HG03139 (cell line): ENCODE data around the gene TMEM190.
"Not testable (repeated sequence)": the region's sequence is repeated elsewhere in the genome, so short reads cannot be mapped to it uniquely, and the experiment has no call there.

Experiments
- ATAC-seq: cut with Tn5 transposase; IDR thresholded peaks from one replicate; pipeline ENCODE4 v1.9.1; 2021; ENCODE audit not compliant: unreplicated experiment

TMEM190 gene

DNA sequence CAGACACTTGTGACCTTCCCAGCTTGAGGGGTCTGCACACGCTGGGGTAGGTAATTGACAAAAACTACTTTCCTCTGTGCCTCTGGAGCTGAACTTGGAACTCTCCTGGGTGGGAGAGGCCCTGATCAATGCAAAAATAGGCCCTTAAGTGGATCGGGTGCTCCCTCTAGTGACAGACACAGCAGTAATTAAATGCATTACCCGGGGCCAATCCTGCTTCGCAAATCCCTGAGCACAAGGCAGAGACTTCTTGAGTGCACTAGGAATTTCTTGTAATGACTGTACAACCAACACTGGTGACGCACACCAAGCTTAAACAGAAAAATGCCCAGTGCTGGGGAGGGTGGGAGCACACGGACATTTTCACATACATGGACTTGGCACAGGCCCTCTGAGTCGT, 41.6 kb downstream of the TMEM190 start:
- ATAC-seq: no peak

DNA sequence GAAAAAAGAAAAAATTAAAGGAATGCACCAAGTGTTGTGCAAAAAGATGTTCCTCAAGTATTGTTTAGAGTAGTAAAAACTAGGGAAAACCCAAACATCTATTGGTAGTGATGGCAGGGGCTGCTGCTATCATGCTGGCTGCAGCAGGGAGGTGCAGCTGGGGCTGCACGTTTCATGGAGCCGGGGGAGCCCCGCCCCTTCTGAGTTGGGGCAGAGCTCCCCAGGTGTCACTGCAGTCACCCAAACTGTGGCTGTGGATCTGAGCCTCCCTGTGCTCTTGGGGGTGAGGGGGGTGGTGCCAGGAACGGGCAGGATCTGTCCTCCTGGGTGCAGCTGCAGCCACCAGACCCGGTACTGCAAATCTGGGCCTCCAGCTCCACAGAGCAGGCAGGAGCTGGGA, 42.5 kb downstream of the TMEM190 start:
- no peak for ATAC-seq

DNA sequence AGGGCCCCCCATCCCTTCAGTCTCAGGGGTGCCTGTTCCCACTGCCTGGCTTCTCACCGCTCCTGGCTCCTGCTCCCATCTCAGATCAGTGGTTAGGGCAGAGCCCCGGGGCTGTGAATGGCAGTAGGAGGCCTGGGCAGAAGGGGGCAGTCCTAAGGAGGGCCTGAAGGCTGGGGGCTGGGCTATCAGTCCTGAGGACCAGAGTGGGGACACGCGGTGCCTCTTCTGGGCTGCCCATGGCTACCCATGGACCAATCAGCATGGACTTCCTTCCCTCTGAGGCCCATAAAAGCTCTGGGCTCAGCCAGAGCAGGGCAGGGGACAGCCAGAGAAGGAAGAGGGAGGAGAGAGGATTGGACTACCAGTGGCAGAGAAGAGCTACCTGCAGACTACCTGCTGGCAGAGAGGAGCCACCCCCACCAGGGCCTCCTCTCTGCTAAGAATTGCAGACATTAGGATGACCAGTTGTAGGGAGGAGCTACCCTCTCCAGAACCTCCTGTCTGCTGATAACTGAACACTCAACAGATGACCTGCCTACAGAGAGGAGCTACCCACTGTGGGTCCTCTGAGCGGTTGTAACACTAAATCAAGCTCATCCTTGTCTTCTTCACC, 43.1 kb downstream of the TMEM190 start:
- ATAC-seq: no peak

DNA sequence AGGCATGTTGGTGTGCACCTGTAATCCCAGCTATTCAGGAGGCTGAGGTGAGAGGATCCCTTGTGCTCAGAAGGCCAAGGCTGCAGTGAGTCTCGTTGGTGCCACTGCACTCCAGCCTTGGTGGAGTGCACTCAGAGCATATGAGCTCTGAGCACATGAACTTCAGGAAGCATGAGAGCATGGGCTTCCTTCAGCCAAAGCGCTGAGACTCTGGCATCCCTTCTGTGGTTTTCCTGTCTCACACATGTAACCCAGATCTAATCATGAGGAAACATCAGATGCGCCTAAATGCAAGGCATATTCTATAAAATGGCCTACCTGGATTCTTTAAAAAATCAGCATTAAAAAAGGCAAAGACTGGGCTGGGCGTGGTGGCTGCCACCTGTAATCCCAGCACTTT, 44.7 kb downstream of the TMEM190 start:
- ATAC-seq: not testable (repeated sequence)

DNA sequence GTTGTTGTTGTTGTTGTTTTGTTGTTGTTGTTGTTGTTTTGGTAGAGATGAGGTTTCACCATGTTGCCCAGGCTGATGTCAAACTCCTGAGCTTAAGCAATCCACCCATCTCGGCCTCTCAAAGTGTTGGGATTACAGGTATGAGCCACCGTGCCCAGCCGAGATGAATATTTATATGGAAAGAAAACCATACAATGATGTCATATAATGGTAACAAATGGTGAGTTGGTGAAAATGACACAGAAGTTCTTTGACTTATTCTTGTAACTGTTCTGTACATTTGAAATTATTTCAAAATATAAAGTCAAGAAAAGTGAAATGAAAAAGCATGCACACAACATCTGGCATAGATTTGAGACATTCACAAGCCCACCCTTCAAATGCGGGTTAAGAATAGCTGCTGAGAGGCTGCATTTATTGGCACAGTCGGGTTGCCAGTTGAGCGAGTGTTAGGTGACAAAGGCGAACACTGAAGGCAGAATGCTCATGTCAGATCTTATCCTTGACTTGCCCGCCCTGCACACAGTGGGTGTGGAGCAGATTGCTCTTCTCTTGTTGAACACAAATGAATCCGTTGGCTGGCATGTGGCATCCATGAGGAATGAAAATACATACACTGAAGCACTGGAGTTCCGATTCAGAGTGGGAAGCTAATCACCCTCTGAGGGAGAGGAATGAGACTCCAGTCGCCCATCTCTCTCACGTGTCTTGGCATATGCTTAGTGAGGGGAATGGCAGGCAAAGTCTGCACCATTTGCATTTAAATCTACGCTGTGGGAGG, 46.8 kb downstream of the TMEM190 start:
- no peak for ATAC-seq

DNA sequence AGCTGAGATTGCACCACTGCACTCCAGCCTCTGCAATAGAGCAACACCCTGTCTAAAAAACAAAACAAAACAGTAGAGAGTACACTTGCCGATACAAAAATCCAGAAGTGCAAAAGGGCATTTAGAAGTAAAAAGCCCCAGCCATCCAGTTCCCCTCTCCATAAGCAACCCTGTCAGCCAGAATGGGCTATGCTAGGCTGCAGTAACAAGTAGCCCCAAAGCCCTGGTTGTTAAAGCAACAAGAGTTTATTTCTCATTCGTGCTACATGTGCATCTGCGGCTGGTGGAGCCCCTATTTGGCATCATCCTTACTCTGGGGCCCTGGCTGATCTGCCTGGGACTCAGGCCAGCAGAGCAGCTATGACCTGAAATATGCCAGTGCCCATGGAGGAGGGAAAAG, 47.9 kb downstream of the TMEM190 start:
- ATAC-seq: no peak

DNA sequence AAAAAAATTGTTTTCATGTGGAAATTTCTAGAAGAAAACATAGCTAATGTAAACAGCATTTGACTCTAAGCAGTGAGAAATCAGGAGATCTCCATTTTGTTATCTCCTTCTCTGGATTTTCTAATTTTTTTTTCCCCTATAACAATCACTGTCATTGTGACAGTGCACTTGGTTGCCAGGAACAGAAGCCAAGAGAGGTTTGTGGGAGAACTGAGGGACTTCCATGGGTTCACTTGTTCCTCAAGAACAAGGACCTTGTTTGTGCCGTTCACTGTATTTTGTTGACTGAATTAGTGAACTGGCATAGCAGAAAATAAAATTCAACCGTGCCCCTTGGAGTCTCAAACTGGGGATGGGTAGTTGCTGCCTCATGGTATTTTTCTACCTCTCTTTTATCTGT, 49.4 kb downstream of the TMEM190 start:
- ATAC-seq: no peak
